ENCODE results near the gene ATP12A.

DNA sequence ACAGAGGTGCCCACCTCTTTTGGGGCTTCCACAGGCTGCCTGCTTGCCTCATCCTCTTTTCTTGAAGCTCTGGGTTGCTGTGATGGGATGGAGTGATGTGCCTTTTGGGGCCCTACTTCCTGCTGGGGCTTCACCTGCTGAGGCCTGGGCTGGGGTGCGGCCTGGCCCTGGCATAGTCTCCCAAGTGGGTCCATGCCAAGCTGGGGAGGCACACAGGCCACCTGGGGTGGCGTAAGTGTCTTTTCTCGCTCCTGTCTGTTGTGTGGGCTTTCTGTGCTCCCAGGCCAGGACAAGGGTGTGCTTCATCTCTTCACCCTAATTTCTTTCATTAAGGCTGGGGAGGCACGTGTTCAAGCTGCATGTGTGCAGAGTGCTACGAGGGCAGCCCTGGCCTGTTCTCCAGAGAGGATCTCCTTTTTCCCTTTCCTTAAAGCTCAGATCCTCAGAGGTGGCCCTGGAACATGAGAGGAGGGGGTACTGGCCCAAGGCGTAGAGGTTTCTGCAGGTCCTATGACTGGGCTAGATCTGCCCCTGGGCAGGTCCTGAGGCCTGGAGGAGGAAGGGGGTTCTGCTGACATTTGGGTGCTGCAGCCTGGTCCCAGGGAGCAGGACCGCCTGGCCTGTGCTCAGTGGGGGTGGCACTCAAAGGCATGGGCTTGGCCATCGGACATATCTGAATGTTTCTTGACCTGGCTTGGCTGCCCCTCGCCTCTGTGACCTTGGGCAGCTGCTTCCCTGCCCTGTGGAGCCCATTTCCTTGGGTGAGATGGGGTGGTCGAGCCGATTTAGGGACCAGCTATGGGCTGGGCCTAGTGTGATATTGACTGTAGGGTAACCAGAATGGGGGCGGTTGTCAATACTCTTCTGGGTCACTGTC lies 60.0 kb downstream of the ATP12A start:
- TF ChIP-seq TCF7L2 (IDR thresholded peaks at IDR 0.05; ENCODE audit: low read depth, low read length) (no peak), CTCF (IDR thresholded peaks at IDR 0.05) (no peak), POLR2AphosphoS5 (IDR thresholded peaks at IDR 0.05; ENCODE audit: low read depth, low read length) (no peak)
